ENCODE measurements around the gene AGK. TPM values are rescaled to one million over a fixed set of nuclear protein-coding genes. Genes with fewer than 3 reads are reported as not detected.

The AGK gene
- total RNA-seq, 1 donor from 2014 or later, result 35.0 TPM

DNA sequence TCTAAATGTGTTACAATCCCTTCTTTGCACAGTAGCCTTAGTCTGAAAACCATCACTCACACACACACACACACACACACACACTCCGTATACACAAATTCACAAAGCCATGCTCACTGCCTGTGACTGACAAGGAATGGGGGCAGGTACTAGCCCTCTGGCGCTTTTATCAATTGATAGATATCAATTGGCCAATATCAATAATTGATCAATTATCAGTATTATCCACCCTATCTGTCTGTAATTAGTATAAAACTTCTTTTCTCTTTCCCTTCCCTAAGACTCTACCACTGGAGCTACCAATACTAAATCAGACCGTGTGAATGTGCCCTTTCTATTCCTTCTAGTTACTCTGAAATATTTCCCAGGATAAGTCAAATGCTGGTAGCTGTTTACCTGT is 148.7 kb downstream of the AGK start:
- no peak for DNase-seq (ENCODE audit: low spot score in 2 of 2, unreplicated experiment in 2 of 2)
- TF ChIP-seq, protein P1, sequence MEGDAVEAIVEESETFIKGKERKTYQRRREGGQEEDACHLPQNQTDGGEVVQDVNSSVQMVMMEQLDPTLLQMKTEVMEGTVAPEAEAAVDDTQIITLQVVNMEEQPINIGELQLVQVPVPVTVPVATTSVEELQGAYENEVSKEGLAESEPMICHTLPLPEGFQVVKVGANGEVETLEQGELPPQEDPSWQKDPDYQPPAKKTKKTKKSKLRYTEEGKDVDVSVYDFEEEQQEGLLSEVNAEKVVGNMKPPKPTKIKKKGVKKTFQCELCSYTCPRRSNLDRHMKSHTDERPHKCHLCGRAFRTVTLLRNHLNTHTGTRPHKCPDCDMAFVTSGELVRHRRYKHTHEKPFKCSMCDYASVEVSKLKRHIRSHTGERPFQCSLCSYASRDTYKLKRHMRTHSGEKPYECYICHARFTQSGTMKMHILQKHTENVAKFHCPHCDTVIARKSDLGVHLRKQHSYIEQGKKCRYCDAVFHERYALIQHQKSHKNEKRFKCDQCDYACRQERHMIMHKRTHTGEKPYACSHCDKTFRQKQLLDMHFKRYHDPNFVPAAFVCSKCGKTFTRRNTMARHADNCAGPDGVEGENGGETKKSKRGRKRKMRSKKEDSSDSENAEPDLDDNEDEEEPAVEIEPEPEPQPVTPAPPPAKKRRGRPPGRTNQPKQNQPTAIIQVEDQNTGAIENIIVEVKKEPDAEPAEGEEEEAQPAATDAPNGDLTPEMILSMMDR (IDR thresholded peaks at IDR 0.05; ENCODE audit: unreplicated experiment), result no peak
- Mint-ChIP-seq H3K4me3 (no peak overlapping the region), H3K27me3 (ENCODE audit: low read depth) (peaks cover 8% of the 10 kb centered on the region), H3K36me3 (no peaks in the 10 kb centered on the region), H3K27ac (no peak overlapping the region), H3K4me1 (peaks cover 16% of the 10 kb centered on the region), H3K9me3 (no peaks in the 10 kb centered on the region)

- Mint-ChIP-seq H3K4me3 (peak overlapping the region; percentile 71), H3K27ac (peak overlapping the region; percentile 1), H3K27me3 (ENCODE audit: low read depth) (peaks cover 8% of the 10 kb centered on the region), H3K9me3 (no peaks in the 10 kb centered on the region), H3K36me3 (no peaks in the 10 kb centered on the region), H3K4me1 (peaks cover 16% of the 10 kb centered on the region)
- TF ChIP-seq, protein P1 (IDR thresholded peaks at IDR 0.05; ENCODE audit: unreplicated experiment), result no peak
- DNase-seq (ENCODE audit: low spot score in 2 of 2, unreplicated experiment in 2 of 2), result no peak
Observed at GRCh38 chr7:141700296-141700847, 149.2 kb downstream of the AGK start.

- peaks cover 16% of the 10 kb centered on the region for H3K4me1 Mint-ChIP-seq
- H3K27ac Mint-ChIP-seq, result peak overlapping the region; percentile 1
- H3K36me3 Mint-ChIP-seq, result no peaks in the 10 kb centered on the region
- no peak for DNase-seq (ENCODE audit: low spot score in 2 of 2, unreplicated experiment in 2 of 2)
- peak overlapping the region; percentile 71 for H3K4me3 Mint-ChIP-seq
- peaks cover 8% of the 10 kb centered on the region for H3K27me3 Mint-ChIP-seq (ENCODE audit: low read depth)
- TF ChIP-seq, protein P1 (IDR thresholded peaks at IDR 0.05; ENCODE audit: unreplicated experiment), result no peak
- no peaks in the 10 kb centered on the region for H3K9me3 Mint-ChIP-seq
Observed at GRCh38 chr7:141700848-141701371, 149.7 kb downstream of the AGK start.

DNA sequence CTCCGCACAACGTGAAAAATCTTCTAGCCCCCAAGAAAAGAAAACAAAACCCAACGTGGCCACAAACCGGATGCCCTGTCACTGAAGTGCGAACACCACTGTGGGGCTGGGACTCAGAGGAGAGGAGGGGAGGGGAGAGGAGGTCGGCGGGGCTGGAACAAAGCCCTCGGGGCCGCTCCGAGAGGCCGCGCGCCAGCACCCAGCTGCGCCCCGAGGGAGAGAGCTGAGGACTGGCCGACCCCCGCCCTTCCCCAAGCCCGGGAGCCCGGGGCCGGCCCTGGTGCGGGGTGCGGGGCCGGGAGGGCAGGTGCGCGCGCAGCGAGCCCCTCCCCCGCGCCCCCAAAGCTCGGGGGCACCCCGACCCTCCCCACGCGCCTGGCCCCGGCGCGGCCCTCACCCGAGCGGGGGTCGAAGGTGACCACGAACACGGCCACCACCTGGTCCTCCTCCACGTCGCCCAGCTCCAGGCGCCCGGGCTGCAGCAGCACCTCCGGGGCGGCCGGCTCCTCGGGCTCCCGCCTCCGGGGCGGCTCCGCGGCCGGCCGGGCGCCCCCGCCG is 150.4 kb downstream of the AGK start:
- TF ChIP-seq, protein P1 (IDR thresholded peaks at IDR 0.05; ENCODE audit: unreplicated experiment), result no peak

GRCh38 chr7:141702047-141702567 is 150.9 kb downstream of the AGK start, which contains the start of gene DENND11:
Gene DENND11, minus strand, starts transcription at chr7:141702166. Its CDS starts 13 bp downstream, at chr7:141702153.
- Mint-ChIP-seq H3K9me3 (no peaks in the 10 kb centered on the region), H3K4me3 (peak within 1 kb of the TSS; percentile 71), H3K27ac (peak within 1 kb of the TSS; percentile 1), H3K27me3 (ENCODE audit: low read depth) (peaks cover 8% of the 10 kb centered on the region), H3K36me3 (no peaks in the 10 kb centered on the region), H3K4me1 (peaks cover 16% of the 10 kb centered on the region)
- TF ChIP-seq, protein P1 (IDR thresholded peaks at IDR 0.05; ENCODE audit: unreplicated experiment), result no peak
- peak; percentile 44 to 66 for DNase-seq (ENCODE audit: low spot score in 2 of 2, unreplicated experiment in 2 of 2)

More for the DNA sequence above, 150.4 kb downstream of the AGK start:
- no peaks in the 10 kb centered on the region for H3K36me3 Mint-ChIP-seq
- H3K27me3 Mint-ChIP-seq (ENCODE audit: low read depth), result peaks cover 8% of the 10 kb centered on the region
- DNase-seq (ENCODE audit: low spot score in 2 of 2, unreplicated experiment in 2 of 2), result peak; percentile 31 to 57
- no peaks in the 10 kb centered on the region for H3K9me3 Mint-ChIP-seq
- H3K4me1 Mint-ChIP-seq, result peaks cover 16% of the 10 kb centered on the region
- peak overlapping the region; percentile 71 for H3K4me3 Mint-ChIP-seq
- H3K27ac Mint-ChIP-seq, result no peak overlapping the region
